Stimulated activated CD8-positive, alpha-beta memory T cell treated with anti-CD3 and anti-CD28 coated beads, Interleukin-12 subunit alpha, Interleukin-12 subunit beta, amount 100 ng/mL, for 24 hours (primary cell): ENCODE measurements around the gene POLR2F.

ENCODE experiments used
- DNase-seq: peaks from one replicate; pipeline ENCODE4 v3.0.0-alpha.2; 2020; ENCODE audit errors: extremely low read depth

The POLR2F gene

GRCh38 chr22:37953437-37954179, at the start of gene POLR2F, which contains the start of gene C22orf23:
Gene POLR2F, plus strand, starts transcription at chr22:37953699. Its CDS starts 89 bp downstream, at chr22:37953788.
Gene C22orf23, minus strand, starts transcription at chr22:37953601. Its CDS starts 452 bp downstream, at chr22:37953149.
- DNase-seq, result peak; percentile 88

- no peak for DNase-seq
These were observed 48.6 kb upstream of the POLR2F start for GRCh38 chr22:37904572-37905533.

GRCh38 chr22:37905534-37906363, 47.8 kb upstream of the POLR2F start, which contains the start of gene MICALL1:
Gene MICALL1, plus strand, starts transcription at chr22:37906297. Its CDS starts 126 bp downstream, at chr22:37906423.
- peak; percentile 14 for DNase-seq

- DNase-seq, result no peak
These were observed 47.0 kb upstream of the POLR2F start for GRCh38 chr22:37906364-37907008.

- DNase-seq, result no peak
These were observed 46.2 kb upstream of the POLR2F start for GRCh38 chr22:37907036-37907954.

GRCh38 chr22:37909766-37910165, 43.7 kb upstream of the POLR2F start:
- no peak for DNase-seq

- no peak for DNase-seq
These were observed 42.4 kb upstream of the POLR2F start for GRCh38 chr22:37910890-37911672.

GRCh38 chr22:37911697-37912096, 41.8 kb upstream of the POLR2F start:
- no peak for DNase-seq

- no peak for DNase-seq
These were observed 41.3 kb upstream of the POLR2F start for GRCh38 chr22:37912171-37912570.

- DNase-seq, result no peak
These were observed 40.2 kb upstream of the POLR2F start for GRCh38 chr22:37913233-37913721.

GRCh38 chr22:37916311-37916710, 37.2 kb upstream of the POLR2F start:
- DNase-seq, result no peak

- DNase-seq, result no peak
These were observed 35.5 kb upstream of the POLR2F start for GRCh38 chr22:37917874-37918548.

- no peak for DNase-seq
These were observed 34.8 kb upstream of the POLR2F start for GRCh38 chr22:37918580-37919270.

- no peak for DNase-seq
These were observed 33.4 kb upstream of the POLR2F start for GRCh38 chr22:37920126-37920525.

- no peak for DNase-seq
These were observed 31.3 kb upstream of the POLR2F start for GRCh38 chr22:37922191-37922590.

GRCh38 chr22:37923927-37924326, 29.6 kb upstream of the POLR2F start:
- no peak for DNase-seq

- no peak for DNase-seq
These were observed 29.0 kb upstream of the POLR2F start for GRCh38 chr22:37924386-37925065.
